ENCODE results near the gene VTI1A.

VTI1A gene

GRCh38 chr10:112763916-112764520 lies 317.0 kb downstream of the VTI1A start:
- no peak for DNase-seq

- no peak for DNase-seq
Measured at GRCh38 chr10:112765717-112766235, 318.8 kb downstream of the VTI1A start.

GRCh38 chr10:112766636-112767035 lies 319.6 kb downstream of the VTI1A start:
- DNase-seq, result no peak

- no peak for DNase-seq
Measured at GRCh38 chr10:112767156-112767555, 320.1 kb downstream of the VTI1A start.

GRCh38 chr10:112768121-112768520 lies 321.1 kb downstream of the VTI1A start:
- no peak for DNase-seq

GRCh38 chr10:112769081-112769480 lies 322.1 kb downstream of the VTI1A start:
- DNase-seq, result no peak

GRCh38 chr10:112769611-112770370 lies 322.8 kb downstream of the VTI1A start:
- no peak for DNase-seq

GRCh38 chr10:112771733-112772132 lies 324.7 kb downstream of the VTI1A start:
- DNase-seq, result no peak

GRCh38 chr10:112773783-112774182 lies 326.8 kb downstream of the VTI1A start:
- DNase-seq, result no peak

GRCh38 chr10:112774210-112774609 lies 327.2 kb downstream of the VTI1A start:
- DNase-seq, result no peak

- no peak for DNase-seq
Measured at GRCh38 chr10:112774798-112775197, 327.8 kb downstream of the VTI1A start.

- no peak for DNase-seq
Measured at GRCh38 chr10:112775381-112775780, 328.4 kb downstream of the VTI1A start.

- no peak for DNase-seq
Measured at GRCh38 chr10:112775892-112776674, 329.1 kb downstream of the VTI1A start.

GRCh38 chr10:112778579-112778978 lies 331.6 kb downstream of the VTI1A start:
- DNase-seq, result no peak

GRCh38 chr10:112779025-112779770 lies 332.2 kb downstream of the VTI1A start:
- no peak for DNase-seq

- no peak for DNase-seq
Measured at GRCh38 chr10:112782200-112782907, 335.3 kb downstream of the VTI1A start.

GRCh38 chr10:112783351-112784021 lies 336.5 kb downstream of the VTI1A start:
- DNase-seq, result no peak

GRCh38 chr10:112784022-112784461 lies 337.0 kb downstream of the VTI1A start:
- no peak for DNase-seq

- no peak for DNase-seq
Measured at GRCh38 chr10:112785089-112785488, 338.1 kb downstream of the VTI1A start.

GRCh38 chr10:112789248-112789647 lies 342.2 kb downstream of the VTI1A start:
- no peak for DNase-seq

GRCh38 chr10:112790030-112790429 lies 343.0 kb downstream of the VTI1A start:
- DNase-seq, result no peak
